ENCODE measurements around the gene FAM83C. TPM values are rescaled to one million over a fixed set of nuclear protein-coding genes. Genes with fewer than 3 reads are reported as not detected.

The FAM83C gene
- total and polyA plus RNA-seq, 2 donors (not counting 1 experiment from before 2014, with no cell fraction given), result not detected

DNA sequence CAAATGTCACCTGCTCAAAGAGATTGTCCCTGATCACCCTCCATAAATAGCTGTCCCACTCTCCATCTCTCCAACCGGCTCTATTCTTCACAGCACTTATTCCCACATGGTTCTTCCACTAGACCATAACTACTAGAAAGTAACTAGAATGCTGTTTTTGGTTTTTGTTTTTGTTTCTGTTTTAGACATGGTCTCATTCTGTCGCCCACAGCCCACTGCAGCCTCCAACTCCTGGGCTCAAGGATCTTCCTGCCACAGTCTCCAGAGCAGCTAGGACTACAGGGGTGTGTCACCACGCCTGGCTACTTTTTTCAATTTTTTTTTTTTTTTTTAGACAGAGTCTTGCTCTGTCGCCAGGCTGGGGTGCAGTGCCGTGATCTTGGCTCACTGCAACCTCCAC lies 53.5 kb downstream of the FAM83C start:
- H3K9me3 Mint-ChIP-seq (ENCODE audit: insufficient read depth), result no peaks in the 10 kb centered on the region
- no peaks in the 10 kb centered on the region for H3K79me2 ChIP-seq (ENCODE audit: control insufficient read depth, insufficient read depth, low read length)
- H2AFZ ChIP-seq (ENCODE audit: insufficient read depth, low read depth, low read length, poor library complexity, severe bottlenecking), result no peak overlapping the region
- peaks cover 15% of the 10 kb centered on the region for H3K27me3 Mint-ChIP-seq
- POLR2A ChIA-PET, result no interaction called here
- H3K36me3 ChIP-seq (replicated peaks in 1 of 2; ENCODE audit: control extremely low read depth in 1 of 2, control insufficient read depth in 1 of 2, extremely low read depth in 1 of 2, insufficient read depth in 2 of 2, low read length in 1 of 2), result peaks cover 0 to 2% of the 10 kb centered on the region in 2 experiments
- TF ChIP-seq EZH2 (IDR thresholded peaks at IDR 0.05; ENCODE audit: borderline replicate concordance, insufficient read depth, low read depth, low read length, poor library complexity, severe bottlenecking), result no peak
- TF ChIP-seq, protein P1, sequence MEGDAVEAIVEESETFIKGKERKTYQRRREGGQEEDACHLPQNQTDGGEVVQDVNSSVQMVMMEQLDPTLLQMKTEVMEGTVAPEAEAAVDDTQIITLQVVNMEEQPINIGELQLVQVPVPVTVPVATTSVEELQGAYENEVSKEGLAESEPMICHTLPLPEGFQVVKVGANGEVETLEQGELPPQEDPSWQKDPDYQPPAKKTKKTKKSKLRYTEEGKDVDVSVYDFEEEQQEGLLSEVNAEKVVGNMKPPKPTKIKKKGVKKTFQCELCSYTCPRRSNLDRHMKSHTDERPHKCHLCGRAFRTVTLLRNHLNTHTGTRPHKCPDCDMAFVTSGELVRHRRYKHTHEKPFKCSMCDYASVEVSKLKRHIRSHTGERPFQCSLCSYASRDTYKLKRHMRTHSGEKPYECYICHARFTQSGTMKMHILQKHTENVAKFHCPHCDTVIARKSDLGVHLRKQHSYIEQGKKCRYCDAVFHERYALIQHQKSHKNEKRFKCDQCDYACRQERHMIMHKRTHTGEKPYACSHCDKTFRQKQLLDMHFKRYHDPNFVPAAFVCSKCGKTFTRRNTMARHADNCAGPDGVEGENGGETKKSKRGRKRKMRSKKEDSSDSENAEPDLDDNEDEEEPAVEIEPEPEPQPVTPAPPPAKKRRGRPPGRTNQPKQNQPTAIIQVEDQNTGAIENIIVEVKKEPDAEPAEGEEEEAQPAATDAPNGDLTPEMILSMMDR (IDR thresholded peaks at IDR 0.05), result no peak
- no peak overlapping the region for H3K9ac ChIP-seq (ENCODE audit: low read length)
- H3K27ac Mint-ChIP-seq, result no peak overlapping the region
- peaks cover 4% of the 10 kb centered on the region for H4K20me1 ChIP-seq (ENCODE audit: control insufficient read depth, insufficient read depth, low read length, poor library complexity, severe bottlenecking)
- no peak overlapping the region for H3K4me3 Mint-ChIP-seq
- no peak overlapping the region for H3K27ac ChIP-seq (ENCODE audit: low read length in 2 of 2)
- no peak overlapping the region for H3K4me3 ChIP-seq (ENCODE audit: control extremely low read depth in 1 of 5, extremely low read depth in 1 of 5, insufficient read depth in 1 of 5, low read depth in 2 of 5, low read length in 4 of 5)
- CTCF ChIA-PET, result no interaction called here
- no peaks in the 10 kb centered on the region for H3K4me1 ChIP-seq (ENCODE audit: control insufficient read depth in 2 of 2, insufficient read depth in 2 of 2, low read length in 2 of 2)
- WGBS (ENCODE audit: insufficient coverage), result 76% methylated on average over 2 of the region's 5 CpGs
- intact Hi-C loops (cut with micrococcal nuclease), result no loop called here
- no peak overlapping the region for H3K4me2 ChIP-seq (replicated peaks; ENCODE audit: low read depth, low read length, poor library complexity, severe bottlenecking)
- no peaks in the 10 kb centered on the region for H3K9me3 ChIP-seq (ENCODE audit: control extremely low read depth in 1 of 3, control insufficient read depth in 2 of 3, insufficient read depth in 1 of 3, low read length in 2 of 3)
- H3K4me1 Mint-ChIP-seq, result no peaks in the 10 kb centered on the region
- ATAC-seq (ENCODE audit: low read depth) (no peak), DNase-seq (no peak)
- peaks cover 0 to 7% (median 3%) of the 10 kb centered on the region in 4 experiments for H3K27me3 ChIP-seq (replicated peaks in 1 of 4; ENCODE audit: control extremely low read depth in 1 of 4, control insufficient read depth in 3 of 4, insufficient read depth in 4 of 4, low read length in 3 of 4)

DNA sequence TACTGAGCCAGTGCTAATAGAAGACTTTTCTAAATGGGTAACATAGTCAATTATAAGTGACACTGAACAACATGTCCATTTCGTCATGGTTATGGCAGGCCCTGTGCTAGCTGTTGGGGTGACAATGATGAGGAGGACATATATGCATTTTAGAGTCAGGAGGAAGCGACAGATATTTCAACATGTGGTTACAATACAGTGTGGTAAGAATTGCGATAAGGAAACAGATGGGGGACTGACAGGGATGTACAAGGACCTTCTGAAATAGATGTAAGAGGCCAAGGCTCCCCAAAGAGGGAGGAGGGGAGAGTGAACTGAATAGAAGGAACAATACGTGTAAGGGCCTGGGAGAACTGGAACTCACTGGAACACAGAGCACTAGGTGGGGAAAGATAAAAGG lies 54.1 kb downstream of the FAM83C start:
- H3K9me3 Mint-ChIP-seq (ENCODE audit: insufficient read depth), result no peaks in the 10 kb centered on the region
- ATAC-seq (ENCODE audit: low read depth), result no peak
- TF ChIP-seq EZH2 (IDR thresholded peaks at IDR 0.05; ENCODE audit: borderline replicate concordance, insufficient read depth, low read depth, low read length, poor library complexity, severe bottlenecking), result no peak
- TF ChIP-seq, protein P1 (IDR thresholded peaks at IDR 0.05), result no peak
- H3K36me3 ChIP-seq (replicated peaks in 1 of 2; ENCODE audit: control extremely low read depth in 1 of 2, control insufficient read depth in 1 of 2, extremely low read depth in 1 of 2, insufficient read depth in 2 of 2, low read length in 1 of 2), result peaks cover 0 to 2% of the 10 kb centered on the region in 2 experiments
- no peak for DNase-seq
- H3K27ac Mint-ChIP-seq, result no peak overlapping the region
- no peak overlapping the region for H2AFZ ChIP-seq (ENCODE audit: insufficient read depth, low read depth, low read length, poor library complexity, severe bottlenecking)
- no peaks in the 10 kb centered on the region for H3K4me1 Mint-ChIP-seq
- H3K4me2 ChIP-seq (replicated peaks; ENCODE audit: low read depth, low read length, poor library complexity, severe bottlenecking), result no peak overlapping the region
- intact Hi-C loops (cut with micrococcal nuclease), result no loop called here
- H3K27me3 Mint-ChIP-seq, result peaks cover 15% of the 10 kb centered on the region
- no peaks in the 10 kb centered on the region for H3K9me3 ChIP-seq (ENCODE audit: control extremely low read depth in 1 of 3, control insufficient read depth in 2 of 3, insufficient read depth in 1 of 3, low read length in 2 of 3)
- H3K4me3 ChIP-seq (ENCODE audit: control extremely low read depth in 1 of 5, extremely low read depth in 1 of 5, insufficient read depth in 1 of 5, low read depth in 2 of 5, low read length in 4 of 5), result no peak overlapping the region
- 43% methylated on average over 2 of the region's 4 CpGs for WGBS (ENCODE audit: insufficient coverage)
- H3K4me1 ChIP-seq (ENCODE audit: control insufficient read depth in 2 of 2, insufficient read depth in 2 of 2, low read length in 2 of 2), result no peaks in the 10 kb centered on the region
- no peaks in the 10 kb centered on the region for H3K79me2 ChIP-seq (ENCODE audit: control insufficient read depth, insufficient read depth, low read length)
- no peak overlapping the region for H3K4me3 Mint-ChIP-seq
- H3K27ac ChIP-seq (ENCODE audit: low read length in 2 of 2), result no peak overlapping the region
- H3K27me3 ChIP-seq (replicated peaks in 1 of 4; ENCODE audit: control extremely low read depth in 1 of 4, control insufficient read depth in 3 of 4, insufficient read depth in 4 of 4, low read length in 3 of 4), result peaks cover 0 to 8% (median 4%) of the 10 kb centered on the region in 4 experiments
- H3K9ac ChIP-seq (ENCODE audit: low read length), result no peak overlapping the region
- POLR2A ChIA-PET, result no interaction called here
- peaks cover 4% of the 10 kb centered on the region for H4K20me1 ChIP-seq (ENCODE audit: control insufficient read depth, insufficient read depth, low read length, poor library complexity, severe bottlenecking)
- CTCF ChIA-PET, result interaction anchor here (0.8 kb wide), 1 partner anchor 71 kb away, joined by 3 read pairs; no protein-coding TSS in a partner anchor
